Measurements from ENCODE around the gene TNFSF15. TPM values are rescaled to one million over a fixed set of nuclear protein-coding genes. Genes with fewer than 3 reads are reported as not detected.

The TNFSF15 gene
- total RNA-seq, 2 donors from 2014 or later: 1.7 to 9.0 TPM

- Histone ChIP-seq H3K9me3 (no peaks in the 10 kb centered on the region), H3K27ac (no peak overlapping the region), H3K4me1 (replicated peaks) (no peaks in the 10 kb centered on the region), H3K27me3 (replicated peaks; ENCODE audit: insufficient read depth) (no peaks in the 10 kb centered on the region), H3K36me3 (no peaks in the 10 kb centered on the region), H3K4me3 (no peak overlapping the region)
- intact Hi-C loops (cut with DNase I): no loop called here
- DNase-seq (ENCODE audit: low spot score): no peak
- WGBS: 69% methylated on average over 2 of the region's 2 CpGs
- TF ChIP-seq POLR2AphosphoS5 (IDR thresholded peaks at IDR 0.05) (no peak), POLR2A (IDR thresholded peaks at IDR 0.05) (no peak), CTCF (IDR thresholded peaks at IDR 0.05) (no peak)
Measured at GRCh38 chr9:114822708-114823107, 16.9 kb upstream of the TNFSF15 start.

GRCh38 chr9:114820776-114821501, 15.1 kb upstream of the TNFSF15 start:
- Histone ChIP-seq H3K4me1 (replicated peaks) (no peaks in the 10 kb centered on the region), H3K27ac (no peak overlapping the region), H3K27me3 (replicated peaks; ENCODE audit: insufficient read depth) (no peaks in the 10 kb centered on the region), H3K4me3 (no peak overlapping the region), H3K36me3 (no peaks in the 10 kb centered on the region), H3K9me3 (no peaks in the 10 kb centered on the region)
- no peak for DNase-seq (ENCODE audit: low spot score)
- intact Hi-C loops (cut with DNase I): no loop called here
- WGBS: 95% methylated on average over 8 of the region's 8 CpGs
- TF ChIP-seq CTCF (IDR thresholded peaks at IDR 0.05): no peak
- TF ChIP-seq POLR2AphosphoS5 (IDR thresholded peaks at IDR 0.05): no peak
- no peak for TF ChIP-seq POLR2A (IDR thresholded peaks at IDR 0.05)

- no peak for TF ChIP-seq POLR2A (IDR thresholded peaks at IDR 0.05)
- TF ChIP-seq POLR2AphosphoS5 (IDR thresholded peaks at IDR 0.05): no peak
- TF ChIP-seq CTCF (IDR thresholded peaks at IDR 0.05): no peak
- Histone ChIP-seq H3K4me1 (replicated peaks) (no peaks in the 10 kb centered on the region), H3K9me3 (no peaks in the 10 kb centered on the region), H3K36me3 (no peaks in the 10 kb centered on the region), H3K4me3 (no peak overlapping the region), H3K27ac (no peak overlapping the region), H3K27me3 (replicated peaks; ENCODE audit: insufficient read depth) (no peaks in the 10 kb centered on the region)
- intact Hi-C loops (cut with DNase I): no loop called here
- WGBS: 100% methylated on average over 1 of the region's 1 CpG
- no peak for DNase-seq (ENCODE audit: low spot score)
Measured at GRCh38 chr9:114818178-114818577, 12.3 kb upstream of the TNFSF15 start.

GRCh38 chr9:114813717-114814418, 8.0 kb upstream of the TNFSF15 start:
- H3K4me3 ChIP-seq: no peak overlapping the region
- intact Hi-C loops (cut with DNase I): no loop called here
- WGBS: 87% methylated on average over 5 of the region's 5 CpGs
- no peak for DNase-seq (ENCODE audit: low spot score)
- H3K27me3 ChIP-seq (replicated peaks; ENCODE audit: insufficient read depth): no peaks in the 10 kb centered on the region
- no peaks in the 10 kb centered on the region for H3K9me3 ChIP-seq
- no peak for TF ChIP-seq POLR2A (IDR thresholded peaks at IDR 0.05)
- TF ChIP-seq POLR2AphosphoS5 (IDR thresholded peaks at IDR 0.05): no peak
- no peak for TF ChIP-seq CTCF (IDR thresholded peaks at IDR 0.05)
- no peaks in the 10 kb centered on the region for H3K4me1 ChIP-seq (replicated peaks)
- H3K36me3 ChIP-seq: no peaks in the 10 kb centered on the region
- H3K27ac ChIP-seq: no peak overlapping the region
